ENCODE data around the gene SLC35B3.
"Not testable (repeated sequence)": the region's sequence is repeated elsewhere in the genome, so short reads cannot be mapped to it uniquely, and the experiment has no call there.

SLC35B3 gene

GRCh38 chr6:8435845-8436168, 462 bp upstream of the SLC35B3 start:
- TF ChIP-seq CTCF (IDR thresholded peaks at IDR 0.05) = no peak
- no peak for TF ChIP-seq ZFX (IDR thresholded peaks at IDR 0.05; ENCODE audit: borderline replicate concordance)
- peak overlapping the region; percentile 68 for H3K27ac ChIP-seq

GRCh38 chr6:8434727-8435092, 635 bp downstream of the SLC35B3 start:
- TF ChIP-seq ZFX (IDR thresholded peaks at IDR 0.05; ENCODE audit: borderline replicate concordance) (no peak), CTCF (IDR thresholded peaks at IDR 0.05) (no peak)
- peak overlapping the region; percentile 68 for H3K27ac ChIP-seq

GRCh38 chr6:8432614-8433013, 2.7 kb downstream of the SLC35B3 start:
- no peak overlapping the region for H3K27ac ChIP-seq
- TF ChIP-seq ZFX (IDR thresholded peaks at IDR 0.05; ENCODE audit: borderline replicate concordance) (no peak), CTCF (IDR thresholded peaks at IDR 0.05) (no peak)

- H3K27ac ChIP-seq = no peak overlapping the region
- no peak for TF ChIP-seq CTCF (IDR thresholded peaks at IDR 0.05)
- no peak for TF ChIP-seq ZFX (IDR thresholded peaks at IDR 0.05; ENCODE audit: borderline replicate concordance)
These were observed 5.5 kb downstream of the SLC35B3 start for GRCh38 chr6:8429821-8430220.

- H3K27ac ChIP-seq = not testable (repeated sequence)
These were observed 8.8 kb downstream of the SLC35B3 start for GRCh38 chr6:8426544-8426943.

- TF ChIP-seq ZFX (IDR thresholded peaks at IDR 0.05; ENCODE audit: borderline replicate concordance) (no peak), CTCF (IDR thresholded peaks at IDR 0.05) (no peak)
These were observed 15.2 kb downstream of the SLC35B3 start for GRCh38 chr6:8420031-8420588.

GRCh38 chr6:8415913-8416312, 19.4 kb downstream of the SLC35B3 start:
- TF ChIP-seq CTCF (IDR thresholded peaks at IDR 0.05) = no peak
- no peak for TF ChIP-seq ZFX (IDR thresholded peaks at IDR 0.05; ENCODE audit: borderline replicate concordance)
- no peak overlapping the region for H3K27ac ChIP-seq

More at GRCh38 chr6:8420031-8420588, 15.2 kb downstream of the SLC35B3 start:
- no peak overlapping the region for H3K27ac ChIP-seq

- no peak for TF ChIP-seq ZFX (IDR thresholded peaks at IDR 0.05; ENCODE audit: borderline replicate concordance)
- no peak for TF ChIP-seq CTCF (IDR thresholded peaks at IDR 0.05)
- H3K27ac ChIP-seq = no peak overlapping the region
These were observed 20.1 kb downstream of the SLC35B3 start for GRCh38 chr6:8415280-8415679.

Measured in 22Rv1 (cell line).